Fibroblast of lung (primary cell): Measurements from ENCODE around the gene IWS1.

Source experiments
- CTCF ChIP-seq, 2 donors: IDR thresholded peaks in 1 of 2; conservative IDR thresholded peaks in 1 of 2; 1 replicate in 1 of 2; 2 replicates in 1 of 2; pipeline ENCODE4 v1.5.1; 2011 to 2012; ENCODE audit warnings: low read length in 2 of 2, control low read depth in 1 of 2, inconsistent platforms in 1 of 2, low read depth in 1 of 2, mild to moderate bottlenecking in 1 of 2
- EZH2 ChIP-seq: IDR thresholded peaks from 2 replicates; pipeline ENCODE4 v1.5.1; 2012; ENCODE audit warnings: low read length, control low read depth, mild to moderate bottlenecking; ENCODE audit errors: missing control alignments

DNA sequence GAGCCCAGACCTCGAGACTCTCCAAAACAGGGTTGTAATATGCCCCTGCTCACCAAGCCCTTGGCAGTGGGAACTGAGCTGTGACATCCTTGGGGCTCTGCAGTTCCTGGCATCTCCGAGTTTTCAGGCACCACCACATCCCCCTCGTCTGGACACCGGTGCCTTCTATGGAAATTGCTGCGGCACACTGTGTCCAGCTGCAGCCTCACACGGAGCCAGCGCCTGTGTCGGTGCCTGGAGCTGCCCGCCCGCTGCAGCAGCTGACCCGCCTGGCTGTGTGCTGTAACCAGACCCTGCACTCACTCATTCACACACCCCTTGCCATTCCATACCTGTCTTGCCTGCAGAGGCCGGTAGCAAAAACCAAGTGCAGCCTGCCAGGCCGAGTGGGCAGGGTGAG, 11.8 kb downstream of the IWS1 start:
- no peak for TF ChIP-seq CTCF (conservative IDR thresholded peaks at IDR 0.05 in 1 of 2, IDR thresholded peaks at IDR 0.05 in 1 of 2; ENCODE audit: low read depth in 1 of 2, low read length in 2 of 2)
- no peak for TF ChIP-seq EZH2
